ENCODE measurements around the gene ZNF263.

Gene ZNF263

DNA sequence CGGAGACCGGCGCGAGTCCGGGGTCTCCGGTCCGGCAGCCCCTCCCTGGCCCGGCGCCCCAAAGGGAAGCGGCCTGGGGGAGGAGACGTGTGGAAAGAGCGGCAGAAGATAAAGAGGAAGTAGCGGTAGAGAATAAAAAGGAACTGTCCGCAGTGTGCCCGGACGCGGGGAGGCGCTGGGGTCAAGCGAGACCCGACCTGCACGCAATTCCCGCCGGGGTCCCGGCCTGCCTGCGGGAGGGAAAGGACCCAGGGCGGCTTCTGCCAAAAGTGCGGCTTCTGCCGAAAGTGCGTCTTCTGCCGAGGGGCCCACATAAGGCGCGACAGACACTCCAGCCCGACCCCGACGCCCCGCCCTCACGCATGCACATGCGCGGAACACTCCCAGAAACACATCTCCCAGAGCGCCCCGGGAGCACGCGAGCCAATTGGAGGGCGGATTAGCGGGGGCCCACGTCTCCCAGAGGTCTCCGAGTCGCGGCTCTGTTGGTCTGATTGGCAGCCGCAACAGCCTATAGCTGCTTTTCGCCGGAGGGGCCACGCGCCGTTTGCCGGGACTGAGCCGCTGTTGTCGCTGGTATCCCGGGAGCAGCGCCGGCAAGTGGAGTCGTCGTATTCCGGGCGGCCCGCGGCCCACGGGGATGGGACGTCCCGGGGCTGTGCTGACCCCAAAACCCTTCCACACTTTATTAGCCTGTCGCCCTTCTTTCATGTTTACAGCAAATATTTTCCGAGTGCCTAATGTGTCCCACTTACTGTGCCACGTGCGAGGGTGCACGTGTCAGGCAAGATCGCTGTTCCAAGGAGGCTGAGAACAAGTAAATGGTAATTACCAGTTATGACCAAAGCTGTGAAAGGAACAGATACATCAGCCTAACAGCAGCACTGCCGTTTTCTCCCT lies 18.9 kb upstream of the ZNF263 start (continued):
- TF ChIP-seq ZNF292 (tag by site-specific recombination; IDR thresholded peaks at IDR 0.05; ENCODE audit: borderline replicate concordance, low read depth) = no peak
- no peak for TF ChIP-seq FEZF1 (tag by site-specific recombination; IDR thresholded peaks at IDR 0.05)
- peak; percentile 28; the same call in 1 of the 2 replicates for TF ChIP-seq ZSCAN30 (tag by site-specific recombination; IDR thresholded peaks at IDR 0.05)
- TF ChIP-seq ZNF391 (tag by site-specific recombination; IDR thresholded peaks at IDR 0.05; ENCODE audit: borderline replicate concordance, low read depth) = no peak; the same call in 1 of the 2 replicates
- TF ChIP-seq ZNF433 (tag by site-specific recombination; IDR thresholded peaks at IDR 0.05; ENCODE audit: low read depth) = no peak
- no peak for TF ChIP-seq ZNF214 (tag by site-specific recombination; IDR thresholded peaks at IDR 0.05; ENCODE audit: borderline replicate concordance)
- peak; percentile 97 for TF ChIP-seq ZNF341 (tag by site-specific recombination; IDR thresholded peaks at IDR 0.05; ENCODE audit: low read depth)
- TF ChIP-seq ZBTB20 (tag by site-specific recombination; IDR thresholded peaks at IDR 0.05) = peak; percentile 96
- TF ChIP-seq ZNF169 (tag by site-specific recombination; IDR thresholded peaks at IDR 0.05) = 0 out of 2 replicates have a peak, but pooled peaks have one; percentile 54
- TF ChIP-seq PATZ1 (tag by site-specific recombination; IDR thresholded peaks at IDR 0.05) = peak; percentile 83
- TF ChIP-seq ZNF670 (tag by site-specific recombination; IDR thresholded peaks at IDR 0.05; ENCODE audit: low read depth) = no peak
- no peak for TF ChIP-seq TSHZ1 (tag by site-specific recombination; IDR thresholded peaks at IDR 0.05; ENCODE audit: borderline replicate concordance)
- TF ChIP-seq OSR2 (tag by site-specific recombination; IDR thresholded peaks at IDR 0.05) = 0 out of 2 replicates have a peak, but pooled peaks have one; percentile 17
- no peak for TF ChIP-seq ZNF423 (tag by site-specific recombination; IDR thresholded peaks at IDR 0.05)
- TF ChIP-seq ZNF335 (tag by site-specific recombination; conservative IDR thresholded peaks at IDR 0.05) = peak; percentile 95
- no peak for TF ChIP-seq REPIN1 (tag by site-specific recombination; IDR thresholded peaks at IDR 0.05; ENCODE audit: low read depth)
- no peak for TF ChIP-seq ZNF473 (tag by site-specific recombination; IDR thresholded peaks at IDR 0.05)
- TF ChIP-seq TRIM28 (IDR thresholded peaks at IDR 0.05; ENCODE audit: borderline replicate concordance, low read length) = no peak
- no peak for TF ChIP-seq BCL11A (tag by site-specific recombination; IDR thresholded peaks at IDR 0.05; ENCODE audit: low read depth)
- no peak for TF ChIP-seq ZNF585B (tag by site-specific recombination; IDR thresholded peaks at IDR 0.05)
- peak; percentile 91 for TF ChIP-seq ZBTB26 (tag by site-specific recombination; optimal IDR thresholded peaks at IDR 0.05)
- TF ChIP-seq, protein P1, sequence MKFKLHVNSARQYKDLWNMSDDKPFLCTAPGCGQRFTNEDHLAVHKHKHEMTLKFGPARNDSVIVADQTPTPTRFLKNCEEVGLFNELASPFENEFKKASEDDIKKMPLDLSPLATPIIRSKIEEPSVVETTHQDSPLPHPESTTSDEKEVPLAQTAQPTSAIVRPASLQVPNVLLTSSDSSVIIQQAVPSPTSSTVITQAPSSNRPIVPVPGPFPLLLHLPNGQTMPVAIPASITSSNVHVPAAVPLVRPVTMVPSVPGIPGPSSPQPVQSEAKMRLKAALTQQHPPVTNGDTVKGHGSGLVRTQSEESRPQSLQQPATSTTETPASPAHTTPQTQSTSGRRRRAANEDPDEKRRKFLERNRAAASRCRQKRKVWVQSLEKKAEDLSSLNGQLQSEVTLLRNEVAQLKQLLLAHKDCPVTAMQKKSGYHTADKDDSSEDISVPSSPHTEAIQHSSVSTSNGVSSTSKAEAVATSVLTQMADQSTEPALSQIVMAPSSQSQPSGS (tag by site-specific recombination; IDR thresholded peaks at IDR 0.05; ENCODE audit: low read depth) = no peak
- no peak for TF ChIP-seq ZNF777 (tag by site-specific recombination; IDR thresholded peaks at IDR 0.05; ENCODE audit: borderline replicate concordance)
- TF ChIP-seq KLF8 (tag by site-specific recombination; IDR thresholded peaks at IDR 0.05) = peak; percentile 82
- peak; percentile 78; the same call in 1 of the 2 replicates for TF ChIP-seq KLF7 (tag by site-specific recombination; IDR thresholded peaks at IDR 0.05; ENCODE audit: borderline replicate concordance)
- TF ChIP-seq ZSCAN16 (tag by site-specific recombination; IDR thresholded peaks at IDR 0.05) = no peak; the same call in 1 of the 2 replicates
- no peak for TF ChIP-seq ZNF311 (tag by site-specific recombination; IDR thresholded peaks at IDR 0.05; ENCODE audit: borderline replicate concordance)
- no peak for TF ChIP-seq ZNF791 (tag by site-specific recombination; IDR thresholded peaks at IDR 0.05)
- no peak for TF ChIP-seq ZNF280C (tag by site-specific recombination; IDR thresholded peaks at IDR 0.05)

All from HEK293 (cell line).